ENCODE measurements around the gene SCAMP1. TPM values are rescaled to one million over a fixed set of nuclear protein-coding genes. Genes with fewer than 3 reads are reported as not detected.

The SCAMP1 gene
- total and polyA plus RNA-seq, 9 donors, result 13.6 to 38.8 (median 35.5) TPM

GRCh38 chr5:78487846-78488245, 127.4 kb downstream of the SCAMP1 start:
- Histone ChIP-seq H3K27me3 (no peaks in the 10 kb centered on the region), H3K27ac (no peak overlapping the region), H3K4me1 (ENCODE audit: insufficient read depth) (peaks cover 6% of the 10 kb centered on the region), H3K36me3 (no peaks in the 10 kb centered on the region), H3K9me3 (no peaks in the 10 kb centered on the region), H3K4me3 (no peak overlapping the region)
- 38 to 52% (median 47%) methylated on average over 4 of the region's 4 CpGs for WGBS, 3 donors
- no peak for DNase-seq
- no peak for TF ChIP-seq EP300 (IDR thresholded peaks at IDR 0.05)
- no peak for TF ChIP-seq POLR2A (IDR thresholded peaks at IDR 0.05)
- TF ChIP-seq, protein P1, sequence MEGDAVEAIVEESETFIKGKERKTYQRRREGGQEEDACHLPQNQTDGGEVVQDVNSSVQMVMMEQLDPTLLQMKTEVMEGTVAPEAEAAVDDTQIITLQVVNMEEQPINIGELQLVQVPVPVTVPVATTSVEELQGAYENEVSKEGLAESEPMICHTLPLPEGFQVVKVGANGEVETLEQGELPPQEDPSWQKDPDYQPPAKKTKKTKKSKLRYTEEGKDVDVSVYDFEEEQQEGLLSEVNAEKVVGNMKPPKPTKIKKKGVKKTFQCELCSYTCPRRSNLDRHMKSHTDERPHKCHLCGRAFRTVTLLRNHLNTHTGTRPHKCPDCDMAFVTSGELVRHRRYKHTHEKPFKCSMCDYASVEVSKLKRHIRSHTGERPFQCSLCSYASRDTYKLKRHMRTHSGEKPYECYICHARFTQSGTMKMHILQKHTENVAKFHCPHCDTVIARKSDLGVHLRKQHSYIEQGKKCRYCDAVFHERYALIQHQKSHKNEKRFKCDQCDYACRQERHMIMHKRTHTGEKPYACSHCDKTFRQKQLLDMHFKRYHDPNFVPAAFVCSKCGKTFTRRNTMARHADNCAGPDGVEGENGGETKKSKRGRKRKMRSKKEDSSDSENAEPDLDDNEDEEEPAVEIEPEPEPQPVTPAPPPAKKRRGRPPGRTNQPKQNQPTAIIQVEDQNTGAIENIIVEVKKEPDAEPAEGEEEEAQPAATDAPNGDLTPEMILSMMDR (IDR thresholded peaks at IDR 0.05), result no peak
- intact Hi-C loops (cut with DNase I), result no loop called here

DNA sequence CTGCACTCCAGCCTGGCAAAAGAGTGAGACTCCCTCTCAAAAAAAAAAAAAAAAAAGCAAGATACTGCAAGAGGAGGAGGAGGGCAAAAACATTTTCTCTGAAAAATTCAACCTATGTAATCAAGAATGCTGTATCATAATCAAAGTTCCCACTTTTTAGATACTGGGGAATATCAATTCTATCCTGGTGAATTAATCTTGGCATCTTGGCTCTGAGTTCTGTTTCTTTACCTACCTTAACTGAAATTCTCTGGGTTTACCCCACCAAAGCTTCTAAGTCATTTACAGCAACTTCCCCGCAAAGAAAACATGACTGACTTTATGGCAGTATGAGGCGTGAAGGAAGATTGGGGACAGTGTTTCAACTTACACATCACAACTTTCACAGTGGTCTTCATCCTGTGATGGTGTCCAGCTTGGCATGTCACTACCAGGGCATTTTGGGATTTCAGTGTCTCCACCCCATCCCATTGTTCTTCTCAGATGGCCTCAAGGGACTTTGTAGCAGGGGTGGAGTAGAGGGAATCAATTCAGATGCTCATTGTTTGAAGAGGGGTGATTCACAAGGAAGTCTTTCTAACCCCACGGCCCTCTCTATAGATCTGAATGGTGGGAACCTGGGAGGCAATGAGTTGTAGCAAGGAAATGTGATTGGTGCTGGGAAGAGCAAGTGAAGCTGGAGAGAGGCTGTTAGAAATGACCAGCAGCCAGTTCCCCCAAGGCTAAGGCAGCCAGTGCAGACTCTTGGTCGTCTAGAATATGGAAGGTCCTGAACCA, 130.5 kb downstream of the SCAMP1 start:
- TF ChIP-seq POLR2A (IDR thresholded peaks at IDR 0.05) (no peak), EP300 (IDR thresholded peaks at IDR 0.05) (no peak)
- TF ChIP-seq, protein P1 (IDR thresholded peaks at IDR 0.05), result no peak
- Histone ChIP-seq H3K27me3 (no peaks in the 10 kb centered on the region), H3K36me3 (no peaks in the 10 kb centered on the region), H3K4me3 (no peak overlapping the region), H3K27ac (no peak overlapping the region), H3K9me3 (no peaks in the 10 kb centered on the region), H3K4me1 (ENCODE audit: insufficient read depth) (peaks cover 6% of the 10 kb centered on the region)
- no peak for DNase-seq
- intact Hi-C loops (cut with DNase I), result no loop called here
- WGBS, 3 donors, result 89 to 94% (median 91%) methylated on average over 4 of the region's 4 CpGs

- no peak for TF ChIP-seq EP300 (IDR thresholded peaks at IDR 0.05)
- TF ChIP-seq, protein P1 (IDR thresholded peaks at IDR 0.05), result no peak
- no peak for TF ChIP-seq POLR2A (IDR thresholded peaks at IDR 0.05)
- intact Hi-C loops (cut with DNase I), result no loop called here
- 96 to 100% (median 97%) methylated on average over 2 of the region's 2 CpGs for WGBS, 3 donors
Measured at GRCh38 chr5:78492224-78492623, 131.8 kb downstream of the SCAMP1 start.

DNA sequence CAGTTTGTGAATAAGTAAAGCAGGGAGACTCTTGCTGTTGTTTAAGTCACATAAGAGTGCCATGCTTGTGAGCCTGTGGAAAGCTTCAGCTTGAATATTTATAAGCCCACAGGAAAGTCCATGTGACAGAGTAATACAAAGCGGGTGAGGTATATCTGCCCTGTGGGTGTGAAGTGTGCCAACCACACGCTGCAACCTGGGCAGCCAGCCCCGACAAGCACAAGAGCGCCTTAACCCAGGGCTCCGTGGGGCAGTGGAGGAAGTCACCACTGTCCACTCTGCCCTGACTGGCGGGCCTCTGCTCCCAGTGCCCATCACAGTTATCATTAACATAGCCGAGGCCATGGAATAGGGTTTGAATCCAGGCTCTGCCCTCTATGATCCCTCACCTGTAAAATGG, 132.2 kb downstream of the SCAMP1 start:
- no peak overlapping the region for H3K27ac ChIP-seq
- 89 to 95% (median 94%) methylated on average over 7 of the region's 7 CpGs for WGBS, 3 donors
- no peaks in the 10 kb centered on the region for H3K9me3 ChIP-seq
- H3K4me3 ChIP-seq, result no peak overlapping the region
- intact Hi-C loops (cut with DNase I), result no loop called here
- no peaks in the 10 kb centered on the region for H3K36me3 ChIP-seq
- H3K4me1 ChIP-seq (ENCODE audit: insufficient read depth), result peaks cover 6% of the 10 kb centered on the region
- TF ChIP-seq POLR2A (IDR thresholded peaks at IDR 0.05) (no peak), EP300 (IDR thresholded peaks at IDR 0.05) (no peak)
- TF ChIP-seq, protein P1 (IDR thresholded peaks at IDR 0.05), result no peak
- H3K27me3 ChIP-seq, result no peaks in the 10 kb centered on the region
- DNase-seq, result no peak

More at GRCh38 chr5:78492224-78492623, 131.8 kb downstream of the SCAMP1 start:
- H3K4me3 ChIP-seq, result no peak overlapping the region
- H3K27me3 ChIP-seq, result no peaks in the 10 kb centered on the region
- no peak overlapping the region for H3K27ac ChIP-seq
- H3K36me3 ChIP-seq, result no peaks in the 10 kb centered on the region
- peaks cover 7% of the 10 kb centered on the region for H3K4me1 ChIP-seq (ENCODE audit: insufficient read depth)
- no peak for DNase-seq
- H3K9me3 ChIP-seq, result no peaks in the 10 kb centered on the region
